Erythroblast (primary cell): ENCODE results near the gene LIME1.

Experiments
- DNase-seq, 2 experiments: peaks; one replicate each; lab custom pipeline; 2025; lab: John Stamatoyannopoulos, UW
- GATA1 ChIP-seq: IDR thresholded peaks from 2 replicates; pipeline ENCODE4 v1.6.1; 2011; ENCODE audit warnings: low read depth, mild to moderate bottlenecking, control low read depth, low read length, moderate library complexity
- POLR2A ChIP-seq: IDR thresholded peaks from 2 replicates; pipeline ENCODE4 v1.6.1; 2011; ENCODE audit warnings: mild to moderate bottlenecking, low read length

LIME1 gene

GRCh38 chr20:63734946-63735858, 1.3 kb upstream of the LIME1 start:
- TF ChIP-seq POLR2A, result no peak
- no peak for TF ChIP-seq GATA1
- DNase-seq, result no peak

GRCh38 chr20:63736893-63737694, 630 bp downstream of the LIME1 start:
- TF ChIP-seq POLR2A (no peak), GATA1 (no peak)
- DNase-seq, result no peak

GRCh38 chr20:63737695-63737944, 1.2 kb downstream of the LIME1 start:
- TF ChIP-seq GATA1 (no peak), POLR2A (no peak)
- DNase-seq, result no peak

GRCh38 chr20:63737945-63738686, 1.7 kb downstream of the LIME1 start:
- DNase-seq, result peak in 1 of 2 experiments; percentile 33
- no peak for TF ChIP-seq POLR2A
- no peak for TF ChIP-seq GATA1

- peak; percentile 56 to 57 for DNase-seq
- no peak for TF ChIP-seq GATA1
- no peak for TF ChIP-seq POLR2A
Observed at GRCh38 chr20:63738687-63739129, 2.2 kb downstream of the LIME1 start.

GRCh38 chr20:63739130-63740069, 2.9 kb downstream of the LIME1 start, which contains the start of gene SLC2A4RG:
SLC2A4RG (plus strand) TSS chr20:63739776; CDS start chr20:63739913, 137 bp downstream.
- TF ChIP-seq GATA1 (no peak), POLR2A (no peak)
- peak; percentile 88 to 93 for DNase-seq

GRCh38 chr20:63740070-63740626, 3.7 kb downstream of the LIME1 start:
- peak; percentile 61 to 72 for DNase-seq
- TF ChIP-seq GATA1 (no peak), POLR2A (no peak)

GRCh38 chr20:63740627-63741353, 4.3 kb downstream of the LIME1 start:
- peak; percentile 26 for TF ChIP-seq POLR2A
- TF ChIP-seq GATA1, result no peak
- peak; percentile 81 to 87 for DNase-seq

- no peak for DNase-seq
- no peak for TF ChIP-seq POLR2A
- TF ChIP-seq GATA1, result no peak
Observed at GRCh38 chr20:63741354-63741675, 4.9 kb downstream of the LIME1 start.

GRCh38 chr20:63741676-63742380, 5.4 kb downstream of the LIME1 start:
- DNase-seq, result no peak
- TF ChIP-seq POLR2A (no peak), GATA1 (no peak)

- no peak for DNase-seq
- TF ChIP-seq POLR2A (no peak), GATA1 (no peak)
Observed at GRCh38 chr20:63742381-63743024, 6.0 kb downstream of the LIME1 start.
